Prostate gland (tissue), 1 donor: Measurements from ENCODE around the gene SPINK5.

Experiments used
- POLR2A ChIP-seq: fragments of 450-650 bp; IDR thresholded peaks from one replicate; pipeline ENCODE4 v1.6.1; 2016; ENCODE audit warnings: antibody characterized with exemption, mild to moderate bottlenecking
- POLR2AphosphoS5 ChIP-seq: sonication (generic); formaldehyde crosslinking; IDR thresholded peaks from one replicate; pipeline ENCODE4 v1.6.1; 2017; ENCODE audit warnings: antibody characterized with exemption

GRCh38 chr5:148042881-148043280 is 20.9 kb upstream of the SPINK5 start:
- TF ChIP-seq POLR2AphosphoS5 = no peak
- TF ChIP-seq POLR2A = no peak
